Mucosa of rectum (tissue), 2 donors: Measurements from ENCODE around the gene BBOX1.
"Not testable (repeated sequence)": the region's sequence is repeated elsewhere in the genome, so short reads cannot be mapped to it uniquely, and the experiment has no call there.

ENCODE experiments used
- H3K27ac ChIP-seq, 2 donors: one replicate each; pipeline ENCODE4 v1.7.0; 2013; ENCODE audit warnings: inconsistent platforms in 2 of 2, low read depth in 2 of 2, low read length in 2 of 2
- H3K27me3 ChIP-seq, 2 donors: one replicate each; pipeline ENCODE4 v1.7.0; 2013; ENCODE audit warnings: low read length in 2 of 2; ENCODE audit not compliant: control insufficient read depth in 2 of 2, insufficient read depth in 2 of 2
- H3K36me3 ChIP-seq, 2 donors: one replicate each; pipeline ENCODE4 v1.7.0; 2013; ENCODE audit warnings: low read length in 2 of 2; ENCODE audit not compliant: control insufficient read depth in 2 of 2, insufficient read depth in 2 of 2
- H3K4me1 ChIP-seq, 2 donors: one replicate each; pipeline ENCODE4 v1.7.0; 2013; ENCODE audit warnings: low read length in 2 of 2, mild to moderate bottlenecking in 1 of 2; ENCODE audit not compliant: control insufficient read depth in 2 of 2, insufficient read depth in 2 of 2
- H3K4me3 ChIP-seq, 2 donors: one replicate each; pipeline ENCODE4 v1.7.0; 2013; ENCODE audit warnings: low read length in 2 of 2
- H3K9ac ChIP-seq, 2 donors: one replicate each; pipeline ENCODE4 v1.7.0; 2013; ENCODE audit warnings: low read length in 2 of 2, low read depth in 1 of 2, mild to moderate bottlenecking in 1 of 2
- H3K9me3 ChIP-seq, 2 donors: one replicate each; pipeline ENCODE4 v1.7.0; 2013; ENCODE audit warnings: low read length in 2 of 2; ENCODE audit not compliant: control insufficient read depth in 2 of 2
- donor health status: healthy.
- donor health status: Normal muscosa, but diverticular disease.

BBOX1 gene

GRCh38 chr11:27173545-27173944 is 132.9 kb downstream of the BBOX1 start:
- peaks cover 0 to 2% of the 10 kb centered on the region in 2 donors for H3K4me1 ChIP-seq
- H3K9me3 ChIP-seq, result no peaks in the 10 kb centered on the region
- H3K36me3 ChIP-seq, result no peaks in the 10 kb centered on the region
- H3K9ac ChIP-seq, result no peak overlapping the region
- no peak overlapping the region for H3K4me3 ChIP-seq
- H3K27me3 ChIP-seq, result no peaks in the 10 kb centered on the region
- no peak overlapping the region for H3K27ac ChIP-seq

DNA sequence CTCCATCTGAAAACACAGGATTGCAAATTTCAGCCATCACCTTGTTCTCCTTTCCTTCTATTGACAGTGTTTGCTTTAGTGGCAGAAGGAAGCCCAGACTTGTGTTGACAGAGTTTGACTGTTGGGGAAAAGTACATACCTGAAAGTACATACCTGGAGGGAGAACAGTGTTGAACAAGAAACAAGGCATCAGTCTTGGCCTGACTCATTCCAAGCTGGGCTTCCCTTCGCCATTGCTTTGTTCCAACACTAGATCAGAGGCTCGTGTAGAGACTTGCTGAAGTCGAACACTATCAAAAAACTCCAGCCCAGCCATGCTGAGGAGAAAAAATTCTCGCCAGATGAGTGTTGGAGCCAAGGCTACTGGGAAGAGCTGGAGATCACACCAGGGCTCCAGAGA is 133.4 kb downstream of the BBOX1 start:
- no peak overlapping the region for H3K4me3 ChIP-seq
- H3K9me3 ChIP-seq, result no peaks in the 10 kb centered on the region
- no peak overlapping the region for H3K9ac ChIP-seq
- no peak overlapping the region for H3K27ac ChIP-seq
- H3K4me1 ChIP-seq, result peaks cover 0 to 2% of the 10 kb centered on the region in 2 donors
- H3K36me3 ChIP-seq, result no peaks in the 10 kb centered on the region
- H3K27me3 ChIP-seq, result no peaks in the 10 kb centered on the region

DNA sequence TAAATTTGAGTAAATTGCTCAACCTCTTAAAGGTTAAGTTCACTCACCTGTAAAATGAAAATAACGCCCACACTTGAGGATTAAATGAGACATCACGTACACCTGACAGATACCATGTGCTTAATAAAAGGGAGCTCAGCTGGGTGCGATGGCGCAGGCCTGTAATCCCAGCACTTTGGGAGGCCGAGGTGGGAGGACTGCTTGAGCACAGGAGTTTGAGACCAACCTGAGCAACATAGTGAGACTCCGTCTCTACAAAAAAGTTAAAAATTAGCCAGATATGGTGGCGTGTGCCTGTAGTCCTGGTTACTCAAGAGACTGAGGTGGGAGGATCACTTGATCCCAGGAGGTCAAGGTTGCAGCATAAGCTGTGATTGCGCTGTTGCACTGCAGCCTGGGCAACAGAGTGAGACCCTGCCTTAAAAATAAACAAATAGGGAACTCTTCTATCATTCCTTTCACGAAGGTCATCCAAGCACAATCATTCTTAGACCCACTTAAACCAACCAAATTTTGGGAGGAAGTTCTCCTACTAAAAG is 134.1 kb downstream of the BBOX1 start:
- Histone ChIP-seq H3K36me3 (no peaks in the 10 kb centered on the region), H3K4me3 (no peak overlapping the region), H3K27me3 (no peaks in the 10 kb centered on the region), H3K4me1 (peaks cover 0 to 2% of the 10 kb centered on the region in 2 donors), H3K27ac (no peak overlapping the region), H3K9me3 (no peaks in the 10 kb centered on the region), H3K9ac (no peak overlapping the region)

GRCh38 chr11:27175562-27175961 is 134.9 kb downstream of the BBOX1 start:
- not testable (repeated sequence) for H3K9me3 ChIP-seq, H3K27ac ChIP-seq, H3K4me3 ChIP-seq, H3K4me1 ChIP-seq, H3K9ac ChIP-seq, H3K36me3 ChIP-seq, H3K27me3 ChIP-seq
